NCI-H526 treated with DMSO at 0.1 percent for 48 hours (cell line): ENCODE results near the gene ANKS1B.

Experiments used
- DNase-seq: peaks from one replicate; lab custom pipeline; 2025; lab: John Stamatoyannopoulos, UW

ANKS1B gene

DNA sequence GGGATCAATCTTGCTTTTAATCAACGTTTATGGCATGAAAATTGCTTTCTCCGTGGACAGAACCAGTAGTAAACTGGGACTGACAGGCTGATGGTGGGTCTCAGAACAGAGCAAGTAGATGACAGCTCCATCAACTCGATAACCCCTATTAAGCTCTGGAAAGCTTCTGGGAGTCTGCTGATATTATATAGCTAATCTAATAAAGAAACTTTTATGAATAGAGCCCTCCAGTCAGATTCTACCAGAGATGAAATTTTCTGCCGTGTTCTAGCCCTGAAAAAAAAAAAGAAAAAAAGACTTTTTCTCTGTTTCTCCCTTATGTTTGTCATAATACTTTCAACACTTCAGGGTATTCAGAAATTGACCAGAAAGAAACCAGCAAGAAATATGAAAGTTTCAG is 1168.0 kb downstream of the ANKS1B start:
- no peak for DNase-seq

DNA sequence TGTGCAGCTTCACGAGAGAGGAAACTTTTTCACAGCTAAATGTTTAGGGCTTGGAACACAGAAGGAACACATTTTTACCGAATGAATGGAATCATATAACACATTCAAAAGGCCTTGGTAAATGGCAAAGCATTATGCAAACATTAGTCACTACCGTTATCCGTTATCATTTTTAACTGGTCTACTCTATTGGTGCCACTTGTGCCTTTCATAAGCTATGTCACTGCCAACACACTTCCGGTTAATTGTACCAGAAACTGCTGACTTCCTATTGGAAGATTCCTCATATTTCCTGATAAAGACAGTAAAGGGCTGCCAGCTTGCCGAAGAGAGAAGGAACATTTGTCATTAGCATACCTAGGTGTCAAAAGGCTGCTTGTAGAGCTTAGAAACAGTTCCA is 1170.5 kb downstream of the ANKS1B start:
- no peak for DNase-seq

DNA sequence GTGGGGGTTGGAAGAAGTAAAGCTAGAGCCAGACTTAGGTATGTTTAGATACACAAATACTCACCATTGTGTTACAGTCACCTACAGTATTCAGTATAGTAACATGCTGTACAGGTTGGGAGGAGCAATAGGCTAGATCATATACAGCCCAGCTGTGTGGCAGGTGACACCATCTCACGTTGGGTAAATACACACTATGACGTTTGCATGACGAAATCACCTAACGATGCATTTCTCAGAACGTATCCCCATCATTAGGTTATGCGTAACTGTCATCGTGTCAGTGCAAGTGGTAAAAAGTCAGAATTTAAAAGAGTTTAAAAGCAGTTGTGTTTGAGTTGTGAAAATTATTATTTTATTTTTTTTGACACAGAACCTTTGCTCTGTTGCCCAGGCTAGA is 1172.5 kb downstream of the ANKS1B start:
- DNase-seq, result no peak

DNA sequence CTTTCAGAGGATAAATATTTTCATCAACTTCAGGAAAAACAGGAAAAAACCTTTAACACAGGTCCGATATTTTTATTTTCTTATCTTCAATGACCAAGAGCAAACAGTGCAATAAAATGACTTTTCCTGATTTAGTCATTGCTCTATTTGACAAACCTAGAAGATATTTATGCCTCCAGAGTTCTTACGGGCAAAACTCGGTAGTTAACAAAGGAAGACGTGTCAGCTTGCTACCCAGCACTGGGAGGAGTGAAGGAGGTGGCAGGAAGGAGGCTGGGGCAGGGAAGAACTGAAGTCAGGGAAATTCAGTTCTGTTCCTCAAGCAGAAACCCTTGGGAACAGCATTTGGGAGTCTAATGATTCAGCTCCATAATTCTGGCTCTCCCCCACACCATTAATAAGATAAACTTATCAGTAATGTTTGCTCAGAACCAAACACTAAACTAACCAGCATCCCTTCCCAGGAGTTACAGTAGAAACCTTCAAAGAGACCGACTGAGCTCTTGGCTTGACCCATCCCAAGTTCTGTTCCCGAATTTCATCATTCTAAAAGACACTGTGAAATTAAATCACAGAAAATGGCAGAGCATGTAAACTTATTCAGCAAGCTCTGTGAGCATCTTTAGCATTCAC is 1176.4 kb downstream of the ANKS1B start:
- DNase-seq, result no peak

DNA sequence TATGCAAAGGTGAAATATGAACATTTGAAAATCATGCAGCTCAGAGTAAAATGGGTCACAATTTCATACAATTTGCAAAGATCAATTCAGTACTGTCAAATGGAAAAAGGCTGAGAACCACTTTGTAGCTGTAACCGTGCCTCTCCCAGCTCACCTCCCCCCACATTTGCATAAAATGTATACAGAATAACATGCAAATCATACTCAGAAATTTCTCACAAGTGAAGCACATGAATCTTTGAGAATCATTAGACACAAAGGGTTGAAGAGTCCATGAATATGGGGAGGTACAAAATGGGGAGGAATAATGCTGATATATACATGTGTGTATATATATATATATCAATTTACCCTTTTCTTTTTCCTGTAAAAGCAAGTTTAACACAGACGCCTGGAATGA is 1177.5 kb downstream of the ANKS1B start:
- peak; percentile 86 for DNase-seq

DNA sequence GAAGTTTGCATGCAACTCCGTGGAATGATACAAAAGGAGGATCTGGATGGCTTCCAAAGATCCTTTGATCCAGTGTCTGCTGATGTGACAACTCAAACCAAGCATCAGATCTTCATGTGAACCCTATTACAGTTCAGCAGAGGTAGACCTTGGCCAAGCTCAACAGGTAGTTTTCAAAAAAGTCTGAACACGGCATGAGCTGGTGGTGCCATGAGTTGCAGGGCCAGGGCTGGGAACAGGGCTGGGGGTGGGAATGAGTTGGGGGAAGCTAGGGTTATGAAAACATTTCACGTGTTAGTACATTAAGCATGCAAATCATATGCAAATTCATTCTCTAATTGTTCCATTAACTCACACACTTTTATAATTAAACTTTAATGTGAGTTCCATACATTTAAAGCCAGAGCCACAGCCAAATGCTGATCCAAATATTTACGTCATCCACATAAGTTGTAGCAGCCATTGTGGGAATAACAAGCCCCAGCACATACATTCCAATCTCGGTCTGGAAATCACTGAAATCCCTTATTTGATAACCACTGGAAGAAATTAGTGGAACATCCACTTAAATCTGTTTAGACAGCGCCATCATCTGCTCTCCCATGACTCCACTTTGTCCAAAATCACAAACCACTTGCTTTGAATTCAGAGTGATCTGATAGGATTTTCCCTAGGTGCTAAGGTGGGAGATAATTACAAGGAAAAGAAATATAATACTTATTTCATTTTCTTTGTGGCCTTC is 1181.1 kb downstream of the ANKS1B start:
- DNase-seq, result no peak

DNA sequence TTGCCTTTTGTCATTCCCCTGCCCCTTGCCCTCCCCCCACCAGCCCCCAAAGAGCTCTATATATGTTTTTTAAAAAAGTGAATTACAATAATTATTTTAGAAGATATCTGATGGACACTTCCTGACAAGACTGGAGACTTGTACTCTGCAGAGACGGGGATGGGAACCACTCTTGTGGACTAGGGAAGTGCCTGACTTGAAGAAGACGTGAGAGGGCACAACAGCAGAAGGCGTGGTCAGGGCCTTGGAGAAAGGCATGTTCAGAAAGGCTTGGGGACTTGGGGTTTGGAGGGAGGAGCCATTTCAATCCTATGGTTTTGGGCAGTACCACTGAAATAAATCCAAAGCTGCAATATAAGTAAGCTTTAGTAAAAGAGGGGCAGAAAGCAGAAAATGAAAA is 1184.9 kb downstream of the ANKS1B start:
- DNase-seq, result no peak

DNA sequence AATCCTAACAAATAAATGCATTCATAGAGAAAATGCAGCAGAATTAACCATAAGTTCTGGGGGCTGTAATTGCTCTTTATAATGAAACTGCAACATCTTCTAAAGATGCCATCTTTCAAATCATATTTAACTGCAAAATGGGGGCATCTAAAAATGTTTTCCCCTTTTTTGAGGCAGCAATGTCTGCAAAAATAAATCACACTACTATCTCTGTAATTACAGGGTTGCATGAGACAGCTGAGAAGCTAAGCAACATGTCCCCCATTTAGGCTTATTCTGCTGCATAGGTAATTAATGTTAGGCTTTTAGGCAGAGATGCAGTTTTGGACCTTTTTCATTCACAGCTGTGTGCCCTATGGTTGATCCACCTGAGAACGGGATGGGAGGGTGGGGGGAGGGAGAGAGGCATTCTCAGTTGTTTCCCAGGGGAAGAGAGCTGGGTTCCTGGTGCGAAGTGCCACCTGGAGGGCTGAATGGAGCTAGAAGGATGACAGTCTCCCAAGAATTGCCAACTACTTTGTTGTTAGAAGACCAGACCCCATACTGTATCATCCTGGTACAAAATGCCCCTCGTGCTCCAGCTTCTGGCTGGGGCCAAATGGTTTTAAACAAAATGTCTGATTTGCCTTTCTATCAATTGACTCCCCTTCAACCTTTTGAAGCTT is 1185.5 kb downstream of the ANKS1B start:
- no peak for DNase-seq

DNA sequence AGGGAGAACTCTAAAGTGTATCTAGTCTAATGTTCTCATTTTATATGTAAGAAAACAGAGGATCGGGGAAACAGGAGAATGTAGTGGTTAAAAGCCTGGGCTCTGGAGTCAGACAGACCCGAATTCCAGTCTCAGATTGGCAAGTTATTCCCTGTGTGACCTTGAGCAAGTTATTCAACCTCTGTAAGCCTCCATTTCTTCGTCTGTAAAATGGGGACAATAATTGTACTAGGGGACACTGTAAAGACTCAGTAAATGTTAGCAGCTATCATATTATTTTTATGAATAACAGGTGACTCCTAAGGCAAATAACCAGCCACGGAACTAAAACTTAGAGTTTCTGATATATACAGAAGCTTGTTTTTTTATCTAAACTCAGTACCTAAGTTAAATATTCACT is 1187.5 kb downstream of the ANKS1B start:
- no peak for DNase-seq

DNA sequence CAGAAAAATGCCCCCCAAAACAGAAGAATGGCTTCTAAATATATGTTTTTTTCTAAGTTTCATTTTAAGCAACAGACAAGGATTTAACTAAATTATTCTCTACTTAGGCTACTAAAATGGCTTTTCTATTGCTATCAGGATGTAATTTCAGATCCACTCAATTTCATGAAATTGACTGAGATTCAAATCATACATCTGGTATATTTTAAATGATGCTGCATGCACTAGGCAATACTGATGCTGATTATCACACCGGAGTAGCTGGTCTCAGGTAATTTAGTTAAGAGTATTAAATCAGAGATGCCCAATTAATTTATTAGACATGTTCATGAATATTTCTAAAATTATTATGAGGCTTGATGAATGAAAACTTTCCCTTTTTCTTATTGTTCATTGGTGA is 1188.0 kb downstream of the ANKS1B start:
- DNase-seq, result no peak

DNA sequence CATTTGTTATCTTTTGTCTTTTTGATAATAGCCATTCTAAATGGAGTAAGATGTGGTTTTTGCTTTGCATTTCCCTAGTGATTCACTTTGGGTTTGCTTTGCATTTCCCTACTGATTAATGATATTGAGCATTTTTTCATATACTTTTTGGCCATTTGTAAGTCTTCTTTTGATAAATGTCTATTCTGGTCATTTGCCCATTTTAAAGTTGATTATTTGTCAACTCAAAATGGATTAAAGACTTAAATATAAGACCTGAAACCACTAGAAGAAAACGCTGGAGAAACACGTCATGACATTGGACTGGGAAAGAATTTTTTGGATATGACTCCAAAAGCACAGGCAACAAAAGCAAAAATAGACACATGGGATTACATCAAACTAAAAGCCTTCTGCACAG is 1191.6 kb downstream of the ANKS1B start:
- no peak for DNase-seq

DNA sequence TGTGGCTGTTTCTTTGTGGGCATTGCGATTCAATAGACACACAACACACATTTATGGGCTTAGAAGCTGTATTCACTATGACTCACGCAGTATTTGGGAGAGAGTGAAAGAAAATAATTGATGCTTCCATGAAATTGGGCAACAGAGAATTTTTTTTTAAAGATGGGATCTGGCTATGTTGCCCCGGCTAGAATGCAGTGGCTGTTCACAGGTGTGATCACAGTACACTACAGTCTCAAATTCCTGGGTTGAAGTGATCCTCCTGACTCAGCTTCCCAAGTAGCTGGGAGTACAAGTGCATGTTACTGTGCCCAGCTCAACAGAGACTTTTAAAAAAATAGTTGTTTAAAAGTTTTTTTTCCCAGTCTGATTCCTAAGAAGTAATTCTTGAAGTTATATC is 1193.3 kb downstream of the ANKS1B start:
- DNase-seq, result no peak

DNA sequence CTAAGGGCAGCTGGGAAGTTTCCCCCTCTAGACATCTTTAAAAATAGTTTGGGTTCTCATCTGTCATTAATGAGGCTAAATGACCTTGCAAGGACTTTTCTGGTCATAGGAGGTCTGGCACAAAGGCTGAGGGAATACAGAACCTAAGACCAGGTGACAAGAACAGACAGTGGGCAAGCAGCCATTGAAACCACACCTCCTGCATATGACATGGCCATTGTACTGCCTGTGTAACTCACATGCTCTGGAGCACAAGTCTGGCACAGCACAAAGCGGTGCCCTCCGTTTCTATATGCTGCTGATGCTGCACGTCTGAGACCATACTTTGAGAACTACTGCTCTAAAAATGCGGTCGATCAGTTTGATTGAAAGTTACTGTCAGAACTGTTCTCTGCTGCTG is 1196.3 kb downstream of the ANKS1B start:
- no peak for DNase-seq

DNA sequence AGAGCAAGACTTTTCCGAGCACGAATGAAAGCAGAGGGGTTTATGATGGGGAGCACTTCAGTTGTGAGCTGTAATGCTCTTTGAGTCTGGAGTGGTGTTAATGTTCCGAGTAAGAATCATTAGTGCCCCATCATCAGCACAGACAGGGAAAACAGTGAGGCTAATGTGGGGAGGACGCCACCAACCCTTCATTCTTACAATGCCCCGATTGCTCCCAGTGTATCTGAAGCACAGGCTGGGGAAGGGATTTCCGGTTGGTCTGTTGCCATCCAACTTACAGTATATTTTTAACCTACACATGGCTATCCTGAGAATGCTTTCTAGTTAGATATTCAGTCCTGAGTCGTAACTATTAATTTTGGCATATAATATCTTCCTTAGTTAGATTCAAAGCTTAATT is 1198.1 kb downstream of the ANKS1B start:
- DNase-seq, result no peak

DNA sequence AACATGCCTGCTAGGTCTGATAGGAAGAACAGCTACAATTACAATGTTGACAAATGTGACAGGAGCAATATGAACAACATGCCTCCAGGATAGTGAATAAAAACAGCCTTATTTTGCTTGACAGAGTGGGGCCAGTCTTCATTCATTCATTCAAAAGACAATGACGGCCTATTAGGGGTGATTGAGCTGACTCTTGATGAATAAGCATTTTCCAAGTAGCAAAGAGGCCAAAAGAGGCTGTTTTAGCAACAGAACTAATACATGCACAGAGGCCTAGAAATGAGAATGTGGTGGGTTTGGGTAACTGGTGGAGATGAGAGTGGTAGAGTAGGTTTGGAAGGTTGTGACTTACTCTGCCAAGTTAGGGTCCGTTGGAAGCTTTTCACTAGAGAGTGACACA is 1201.3 kb downstream of the ANKS1B start:
- DNase-seq, result no peak

DNA sequence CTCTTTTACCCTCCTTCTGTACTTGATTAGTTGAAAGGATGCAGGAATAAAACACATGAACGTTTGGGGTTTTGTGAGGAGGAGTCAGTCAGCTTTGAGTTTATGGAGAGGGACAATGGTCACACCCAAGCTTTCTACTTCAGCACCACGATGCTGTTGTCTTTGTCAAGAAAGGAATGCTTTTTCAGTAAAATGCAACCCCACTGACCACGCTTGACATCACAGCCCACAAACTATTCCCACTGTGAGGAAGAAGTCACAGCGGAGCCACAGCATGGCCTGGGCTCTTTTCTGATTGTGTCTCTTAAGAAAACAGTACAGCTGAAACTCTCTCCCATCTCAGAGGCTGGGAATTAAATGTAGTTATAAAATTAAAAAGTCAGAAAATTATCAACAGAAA is 1204.5 kb downstream of the ANKS1B start:
- no peak for DNase-seq

DNA sequence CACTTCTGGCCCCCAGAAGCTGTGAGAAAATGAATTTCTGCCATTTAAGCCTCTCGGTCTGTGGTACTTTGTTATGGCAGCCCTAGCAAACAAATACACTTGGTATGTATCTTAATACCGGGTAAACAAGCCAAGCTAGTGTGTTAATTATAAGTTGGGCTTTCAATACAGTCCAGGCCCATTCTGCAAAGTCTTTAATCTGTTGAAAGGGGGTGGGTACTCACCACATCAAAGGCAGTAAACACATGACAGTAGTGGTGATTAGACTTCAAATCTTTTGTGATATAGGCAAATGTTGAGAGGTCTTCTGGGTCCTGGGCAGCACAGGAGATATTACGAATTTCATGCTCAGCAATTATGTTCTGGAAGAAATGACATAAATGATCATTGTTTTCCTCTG is 1211.9 kb downstream of the ANKS1B start:
- no peak for DNase-seq

DNA sequence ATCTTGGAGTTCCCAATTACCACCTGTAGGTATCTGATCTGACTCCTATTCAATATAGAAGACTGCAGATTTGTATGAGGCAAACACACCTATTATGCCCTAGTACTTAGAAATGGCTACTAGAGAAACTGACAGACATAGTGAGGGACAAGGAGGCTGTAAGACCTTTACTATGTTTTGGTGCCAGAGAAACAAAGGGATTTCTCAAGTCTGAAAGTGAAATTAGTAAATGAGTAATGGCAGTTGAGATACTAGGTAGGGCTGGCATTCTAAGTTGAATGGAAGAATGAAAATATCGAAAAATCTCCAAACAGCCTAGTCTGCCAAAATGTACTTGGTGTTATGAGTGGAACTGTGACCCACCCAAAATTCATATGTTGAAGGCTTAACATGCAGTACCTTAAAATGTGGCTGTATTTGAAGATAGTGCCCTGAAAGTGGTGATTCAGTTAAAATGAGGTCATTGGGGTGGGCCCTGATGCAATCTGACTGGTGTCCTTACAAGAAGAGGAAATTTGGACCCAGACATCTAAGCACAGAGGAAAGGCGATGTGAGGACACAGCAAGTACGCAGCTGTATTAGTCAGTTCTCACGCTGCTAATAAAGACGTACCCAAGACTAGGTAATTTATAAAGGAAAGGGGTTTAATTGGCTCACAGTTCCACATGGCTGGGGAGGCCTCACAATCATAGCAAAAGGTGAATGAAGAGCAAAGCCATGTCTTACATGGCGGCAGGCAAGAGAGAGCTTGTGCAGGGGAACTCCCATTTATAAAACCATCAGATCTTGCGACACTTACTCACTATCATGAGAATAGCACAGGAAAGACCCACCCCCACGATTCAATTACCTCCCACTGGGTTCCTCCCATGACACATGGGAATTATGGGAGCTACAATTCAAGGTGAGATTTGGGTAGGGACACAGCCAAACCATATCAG is 1212.7 kb downstream of the ANKS1B start:
- no peak for DNase-seq

DNA sequence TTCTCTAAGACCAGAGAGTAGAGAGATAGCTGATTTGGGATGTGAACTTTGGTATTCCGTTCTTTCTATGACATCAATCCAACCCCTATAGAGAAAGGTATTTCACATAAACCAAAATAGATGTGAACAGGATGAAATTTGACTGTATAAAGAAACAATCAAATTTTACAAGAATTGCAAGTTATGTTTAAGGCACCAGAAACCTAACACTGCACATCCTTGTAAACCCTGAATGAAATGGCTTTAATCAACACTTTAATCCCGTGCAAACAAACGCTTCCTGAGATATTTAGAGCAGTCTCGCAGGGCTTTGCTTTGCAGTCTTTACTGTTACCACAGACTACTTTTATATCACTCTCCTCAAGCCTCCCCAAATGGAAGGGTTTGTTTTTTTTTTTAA is 1214.5 kb downstream of the ANKS1B start:
- no peak for DNase-seq

DNA sequence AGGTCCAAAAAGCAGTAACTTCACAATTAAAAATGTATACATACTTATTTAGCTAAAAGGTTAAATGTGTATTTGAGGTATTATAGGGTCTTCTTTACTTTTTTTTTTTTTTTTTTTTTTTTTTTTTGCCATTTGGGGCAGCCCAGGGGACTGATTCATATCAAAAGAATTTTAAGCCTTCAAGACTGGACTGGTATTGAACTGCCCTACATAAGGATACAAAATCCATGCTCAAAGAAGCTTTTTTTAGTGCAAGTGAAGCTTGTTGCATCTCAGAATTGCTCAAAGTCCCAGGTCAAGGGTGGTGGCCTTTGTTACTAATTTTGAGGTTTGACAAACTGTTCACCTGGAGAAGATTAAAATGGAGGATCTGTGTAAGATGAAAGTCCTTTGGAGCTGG is 1215.7 kb downstream of the ANKS1B start:
- DNase-seq, result no peak

DNA sequence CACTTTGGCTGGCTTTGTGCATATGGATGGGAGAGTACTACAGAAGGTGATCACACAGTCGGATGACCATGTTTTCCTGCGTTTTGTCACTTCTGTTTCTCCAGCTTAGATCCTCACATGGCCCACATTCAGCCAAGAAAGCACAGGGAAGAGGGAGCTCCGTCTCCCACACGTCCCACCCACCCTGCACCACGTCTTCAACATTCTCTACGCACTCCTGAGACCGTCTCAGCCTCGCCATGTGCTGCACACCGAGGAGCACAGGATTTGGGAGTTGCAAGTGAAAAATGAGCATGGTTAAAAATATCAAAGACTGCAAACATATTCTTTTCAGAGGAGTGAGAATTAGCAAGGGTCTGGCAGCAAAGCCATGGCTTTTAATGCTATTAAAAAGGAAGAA is 1217.5 kb downstream of the ANKS1B start:
- no peak for DNase-seq

DNA sequence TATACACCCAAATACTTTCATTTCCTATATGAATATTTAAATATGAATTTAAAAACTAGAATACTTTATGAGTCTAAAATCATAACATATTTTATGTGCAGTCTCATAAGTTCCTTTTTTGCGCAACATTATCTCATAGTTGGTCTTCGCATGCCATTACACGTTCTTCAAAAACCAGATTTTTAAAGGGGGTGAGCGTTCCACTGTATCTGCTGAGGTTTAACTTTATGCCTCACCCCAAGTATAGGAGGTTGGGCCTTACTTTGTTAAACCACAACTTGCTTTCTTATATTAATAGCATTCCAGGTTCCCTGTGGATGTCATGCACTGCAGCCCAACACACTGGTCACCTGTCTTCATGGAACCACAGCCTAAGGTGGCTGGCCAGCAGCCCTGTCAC is 1221.1 kb downstream of the ANKS1B start:
- DNase-seq, result no peak
